Ishikawa (cell line): Measurements from ENCODE around the gene COX8A.

Experiments used
- CEBPB ChIP-seq: IDR thresholded peaks from 2 replicates; pipeline ENCODE4 v1.6.1; 2012
- CREB1 ChIP-seq: IDR thresholded peaks from 2 replicates; pipeline ENCODE4 v1.6.1; 2012; ENCODE audit warnings: low read depth
- EGR1 ChIP-seq: IDR thresholded peaks from 2 replicates; pipeline ENCODE4 v1.6.1; 2012
- EP300 ChIP-seq: IDR thresholded peaks from 2 replicates; pipeline ENCODE4 v1.6.1; 2012; ENCODE audit warnings: borderline replicate concordance
- FOXM1 ChIP-seq: IDR thresholded peaks from 2 replicates; pipeline ENCODE4 v1.6.1; 2012; ENCODE audit warnings: low read depth, borderline replicate concordance
- MAX ChIP-seq: IDR thresholded peaks from 2 replicates; pipeline ENCODE4 v1.6.1; 2012
- NFIC ChIP-seq: IDR thresholded peaks from 2 replicates; pipeline ENCODE4 v1.6.1; 2012
- RAD21 ChIP-seq: IDR thresholded peaks from 2 replicates; pipeline ENCODE4 v1.6.1; 2012; ENCODE audit warnings: low read depth
- REST ChIP-seq: IDR thresholded peaks from 2 replicates; pipeline ENCODE4 v1.6.1; 2012; ENCODE audit warnings: low read depth, mild to moderate bottlenecking
- TAF1 ChIP-seq: IDR thresholded peaks from 2 replicates; pipeline ENCODE4 v1.6.1; 2012; ENCODE audit warnings: low read depth, mild to moderate bottlenecking
- TCF12 ChIP-seq: IDR thresholded peaks from 2 replicates; pipeline ENCODE4 v1.6.1; 2012; ENCODE audit warnings: low read depth
- TEAD4 ChIP-seq: IDR thresholded peaks from 2 replicates; pipeline ENCODE4 v1.6.1; 2012
- YY1 ChIP-seq: IDR thresholded peaks from 2 replicates; pipeline ENCODE4 v1.6.1; 2012; ENCODE audit warnings: low read depth
- ZBTB7A ChIP-seq: IDR thresholded peaks from 2 replicates; pipeline ENCODE4 v1.6.1; 2012; ENCODE audit warnings: low read depth
- TF ChIP-seq, protein P1 (sequence below): IDR thresholded peaks from 2 replicates; pipeline ENCODE4 v1.6.1; 2012

The COX8A gene

GRCh38 chr11:64010783-64011182, 36.4 kb downstream of the COX8A start:
- no peak for TF ChIP-seq FOXM1
- no peak for TF ChIP-seq REST
- no peak for TF ChIP-seq RAD21
- TF ChIP-seq TCF12 = no peak
- no peak for TF ChIP-seq MAX
- TF ChIP-seq, protein P1, sequence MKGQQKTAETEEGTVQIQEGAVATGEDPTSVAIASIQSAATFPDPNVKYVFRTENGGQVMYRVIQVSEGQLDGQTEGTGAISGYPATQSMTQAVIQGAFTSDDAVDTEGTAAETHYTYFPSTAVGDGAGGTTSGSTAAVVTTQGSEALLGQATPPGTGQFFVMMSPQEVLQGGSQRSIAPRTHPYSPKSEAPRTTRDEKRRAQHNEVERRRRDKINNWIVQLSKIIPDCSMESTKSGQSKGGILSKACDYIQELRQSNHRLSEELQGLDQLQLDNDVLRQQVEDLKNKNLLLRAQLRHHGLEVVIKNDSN = no peak
- TF ChIP-seq TAF1 = no peak
- no peak for TF ChIP-seq YY1
- TF ChIP-seq NFIC = no peak
- TF ChIP-seq CREB1 = no peak
- no peak for TF ChIP-seq TEAD4
- no peak for TF ChIP-seq CEBPB
- TF ChIP-seq EP300 = no peak
- no peak for TF ChIP-seq ZBTB7A
- TF ChIP-seq EGR1 = no peak

DNA sequence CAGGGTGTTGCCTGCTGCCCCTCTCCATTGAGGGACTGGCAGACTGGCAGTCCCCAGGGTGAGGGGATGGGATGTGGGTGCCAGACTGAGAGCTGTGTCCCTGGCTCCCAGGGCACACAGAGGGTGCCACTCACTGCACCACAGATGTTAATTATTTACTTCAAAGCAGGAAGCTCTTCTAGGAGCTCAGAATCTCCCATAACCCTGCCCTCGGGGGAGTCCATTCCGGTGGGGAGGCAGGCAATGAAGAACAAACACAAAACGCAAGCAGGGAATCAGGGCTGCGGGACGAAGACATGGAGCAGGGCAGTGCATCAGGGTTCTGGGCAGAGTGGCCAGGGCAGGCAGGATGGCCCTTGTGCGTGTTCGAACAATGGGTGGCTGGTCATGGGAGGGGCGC, 37.0 kb downstream of the COX8A start:
- TF ChIP-seq YY1 = no peak
- TF ChIP-seq TAF1 = no peak
- TF ChIP-seq ZBTB7A = no peak
- TF ChIP-seq MAX = no peak
- no peak for TF ChIP-seq TCF12
- no peak for TF ChIP-seq RAD21
- no peak for TF ChIP-seq EP300
- TF ChIP-seq EGR1 = no peak
- no peak for TF ChIP-seq CEBPB
- TF ChIP-seq FOXM1 = no peak
- TF ChIP-seq REST = no peak
- no peak for TF ChIP-seq NFIC
- TF ChIP-seq, protein P1 = no peak

GRCh38 chr11:64013141-64013896, 38.9 kb downstream of the COX8A start:
- no peak for TF ChIP-seq YY1
- TF ChIP-seq CEBPB = no peak
- TF ChIP-seq, protein P1 = no peak
- no peak for TF ChIP-seq TEAD4
- TF ChIP-seq TCF12 = no peak
- no peak for TF ChIP-seq FOXM1

DNA sequence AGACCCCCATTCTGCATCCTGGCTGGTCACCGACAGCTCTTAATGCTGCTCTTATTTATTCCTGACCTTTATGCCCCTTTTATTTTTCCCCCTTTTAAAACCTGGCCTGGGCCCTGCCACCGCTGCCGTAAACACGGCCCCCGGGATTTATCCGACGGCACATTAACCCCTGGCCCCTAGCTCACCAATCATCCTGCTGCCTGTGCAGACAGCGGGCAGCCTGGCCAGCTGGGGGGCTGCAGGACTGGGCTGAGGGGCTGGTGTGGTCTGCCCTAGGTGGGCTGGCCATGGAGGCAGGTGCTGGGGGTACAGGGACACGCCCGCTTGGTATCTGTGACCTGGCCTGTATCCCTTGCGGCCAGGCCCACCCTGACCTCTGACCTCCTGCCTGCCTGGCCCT, 39.9 kb downstream of the COX8A start:
- TF ChIP-seq, protein P1 = no peak
- TF ChIP-seq EGR1 = no peak
- TF ChIP-seq TCF12 = no peak
- TF ChIP-seq ZBTB7A = no peak
- no peak for TF ChIP-seq RAD21
- no peak for TF ChIP-seq TAF1
- no peak for TF ChIP-seq CREB1
- TF ChIP-seq TEAD4 = no peak
- TF ChIP-seq EP300 = no peak
- no peak for TF ChIP-seq NFIC
- TF ChIP-seq CEBPB = no peak
- TF ChIP-seq FOXM1 = no peak
- no peak for TF ChIP-seq MAX
- no peak for TF ChIP-seq YY1
- TF ChIP-seq REST = no peak
